ENCODE data around the gene SERPINB3.
"Not testable (repeated sequence)": the region's sequence is repeated elsewhere in the genome, so short reads cannot be mapped to it uniquely, and the experiment has no call there.

SERPINB3 gene

DNA sequence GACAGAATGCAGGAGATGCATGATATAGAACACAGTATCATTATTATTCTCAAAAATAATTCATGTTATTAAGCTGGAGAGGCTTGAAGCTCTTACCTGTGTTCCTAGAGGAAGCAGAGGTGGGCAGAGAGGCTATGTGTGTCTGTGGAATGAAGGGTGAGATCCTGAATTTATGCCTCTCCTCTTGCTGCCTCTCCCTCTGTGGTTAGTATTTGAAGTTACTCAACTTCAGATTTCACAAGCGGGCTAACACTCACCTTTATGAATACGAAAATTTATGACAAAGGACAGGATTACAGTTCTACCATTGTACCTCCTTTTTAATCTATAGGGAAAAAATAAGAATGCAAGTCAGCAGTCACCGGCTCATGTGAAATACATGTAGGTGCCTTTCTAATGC is at the start of gene SERPINB3:
Gene SERPINB3, minus strand, starts transcription at position 144 of the 400 bp plus-strand sequence. CDS start 677 bp downstream, outside the sequence.
- not testable (repeated sequence) for DNase-seq

DNA sequence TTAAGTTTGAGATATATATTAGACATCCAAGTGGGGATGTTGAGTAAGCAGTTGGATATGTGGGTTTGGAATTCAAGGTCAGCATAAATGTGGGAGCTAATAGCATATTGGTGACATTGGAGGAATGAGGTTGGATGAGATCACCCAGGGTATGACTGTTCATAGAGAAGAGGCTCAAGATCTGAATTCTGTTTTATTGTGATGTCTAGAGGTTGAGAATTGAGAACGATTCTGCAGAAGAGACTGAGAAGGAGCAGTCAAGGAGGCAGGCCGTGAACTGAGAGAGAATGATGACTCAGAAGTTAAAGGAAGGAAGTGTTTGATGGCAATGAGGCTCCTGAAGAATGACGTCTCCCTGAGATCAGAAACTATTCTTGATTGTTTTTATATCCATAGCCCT is 47.0 kb upstream of the SERPINB3 start:
- DNase-seq = no peak

GRCh38 chr18:63707816-63708215 is 46.1 kb upstream of the SERPINB3 start:
- DNase-seq = no peak

- DNase-seq = no peak
These were observed 43.7 kb upstream of the SERPINB3 start for GRCh38 chr18:63705401-63705800.

DNA sequence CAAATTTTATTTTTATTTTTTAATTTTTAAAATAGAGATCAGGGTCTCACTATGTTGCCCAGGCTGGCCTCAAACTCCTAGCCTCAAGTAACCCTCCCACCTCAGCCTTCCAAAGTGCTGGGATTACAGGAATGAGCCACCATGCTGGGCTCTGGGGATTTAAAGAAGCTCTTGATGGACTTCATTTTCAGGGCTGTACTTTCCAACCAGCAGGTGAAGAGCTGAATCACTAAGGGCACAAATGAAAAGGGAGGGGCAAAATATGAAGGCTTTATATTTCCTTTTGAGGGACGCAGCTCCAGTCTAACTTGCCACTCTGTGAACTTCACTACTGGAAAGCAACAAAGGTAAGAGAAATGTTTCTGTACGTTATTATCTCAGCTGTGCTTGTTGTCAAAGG is 41.0 kb upstream of the SERPINB3 start, which contains the start of gene SERPINB11:
Gene SERPINB11, plus strand, starts transcription at position 301 of the 400 bp plus-strand sequence. CDS start 7,234 bp downstream, outside the sequence.
- DNase-seq = no peak

- no peak for DNase-seq
These were observed 40.3 kb upstream of the SERPINB3 start for GRCh38 chr18:63701952-63702351.

GRCh38 chr18:63700501-63700900 is 38.8 kb upstream of the SERPINB3 start:
- no peak for DNase-seq

- no peak for DNase-seq
These were observed 35.5 kb upstream of the SERPINB3 start for GRCh38 chr18:63697097-63697660.

DNA sequence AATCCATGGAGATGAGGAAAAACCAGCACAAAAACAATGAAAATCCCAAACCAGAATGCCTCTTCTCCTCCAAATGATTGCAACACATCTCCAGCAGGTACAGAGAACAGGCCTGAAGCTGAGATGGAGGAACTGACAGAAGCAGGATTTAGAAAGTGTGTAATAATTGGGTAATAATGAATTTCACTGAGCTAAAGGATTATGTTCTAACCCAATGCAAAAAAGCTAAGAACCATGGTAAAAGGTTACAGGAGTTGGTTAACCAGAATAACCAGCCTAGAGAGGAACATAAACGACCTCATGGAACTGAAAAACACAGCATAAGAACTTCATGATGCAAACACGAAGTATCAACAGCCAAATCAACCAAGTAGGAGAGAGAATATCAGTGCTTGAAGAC is 27.4 kb upstream of the SERPINB3 start:
- DNase-seq = no peak

DNA sequence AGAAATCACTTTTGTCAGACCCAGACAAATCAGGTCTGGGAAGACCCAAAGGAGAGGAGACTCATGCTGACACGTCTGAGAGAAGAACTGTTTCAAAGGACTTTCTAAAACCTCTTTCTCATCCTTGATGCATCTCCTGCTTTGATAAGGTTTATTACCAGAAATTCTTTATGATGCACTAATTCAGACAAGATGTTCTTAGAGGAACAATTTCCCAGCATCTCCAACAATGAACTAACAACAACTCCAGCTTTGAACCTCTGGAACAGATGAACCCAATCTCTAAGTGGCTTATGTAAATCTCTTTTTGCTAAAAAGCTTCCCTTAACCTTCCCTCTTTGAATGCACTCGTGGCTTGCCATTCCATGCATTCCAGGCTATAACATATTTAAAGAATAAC is 25.2 kb upstream of the SERPINB3 start:
- DNase-seq = no peak

DNA sequence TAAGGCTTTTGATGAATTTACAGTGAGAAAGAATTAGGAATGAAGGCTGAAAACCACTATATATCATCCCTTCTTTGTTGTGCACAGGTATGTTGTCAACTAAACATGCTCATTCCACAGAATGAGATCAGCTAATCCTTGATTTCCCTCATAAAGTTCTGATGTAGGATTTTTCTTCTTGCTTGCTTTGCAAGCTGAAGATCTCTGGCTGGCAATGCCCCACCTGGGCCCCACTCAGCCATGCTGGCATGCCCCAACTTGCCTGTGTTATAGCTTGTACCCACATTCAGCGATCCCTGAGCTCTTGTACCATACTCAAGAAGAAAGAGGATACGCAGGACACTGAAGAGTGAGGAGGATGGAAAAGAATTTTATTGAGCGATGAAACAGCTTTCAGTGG is 23.0 kb upstream of the SERPINB3 start:
- DNase-seq = no peak

GRCh38 chr18:63683890-63684289 is 22.2 kb upstream of the SERPINB3 start:
- DNase-seq = no peak

- no peak for DNase-seq
These were observed 21.5 kb upstream of the SERPINB3 start for GRCh38 chr18:63683152-63683551.

DNA sequence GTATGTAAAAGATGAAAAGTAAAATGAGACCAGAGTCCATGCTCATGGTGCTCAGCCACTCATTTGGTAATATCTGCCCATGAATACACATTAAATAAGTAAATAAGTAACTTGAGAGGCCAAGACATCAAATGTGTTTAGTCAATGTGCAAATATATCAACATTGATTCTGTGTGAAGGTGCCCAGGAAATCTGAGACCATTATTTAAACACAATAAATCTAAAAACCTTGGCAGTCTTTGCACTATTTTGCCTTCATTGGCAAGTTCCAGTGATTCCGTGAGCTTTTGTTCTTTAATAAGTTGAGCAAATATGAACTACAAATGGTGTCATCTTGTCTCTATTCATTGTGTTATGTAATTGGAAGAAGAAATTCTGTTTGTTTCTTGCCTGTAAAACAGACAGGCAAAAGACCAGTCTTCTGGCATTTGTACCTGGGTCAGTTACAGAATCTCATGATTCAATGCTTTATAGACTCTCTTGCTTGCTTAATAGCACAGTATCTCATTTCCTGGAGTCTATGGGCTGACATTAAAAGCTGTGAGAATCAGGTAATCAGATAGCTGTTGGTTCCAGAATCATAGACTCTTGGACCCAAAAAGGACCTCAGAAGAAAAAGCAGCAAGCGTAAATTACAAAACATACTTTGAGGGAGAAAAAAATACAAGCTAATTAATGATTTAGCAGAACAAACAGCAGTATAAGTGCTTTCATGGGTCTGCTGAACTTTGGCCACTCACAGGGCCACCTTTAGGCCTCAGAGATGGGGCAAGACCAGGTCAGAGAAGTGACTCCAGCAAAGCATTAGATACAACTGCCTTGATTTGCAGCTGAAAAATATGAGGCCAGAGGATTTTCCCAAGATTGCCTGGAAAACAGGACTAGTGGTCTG is 20.0 kb upstream of the SERPINB3 start:
- DNase-seq = no peak

DNA sequence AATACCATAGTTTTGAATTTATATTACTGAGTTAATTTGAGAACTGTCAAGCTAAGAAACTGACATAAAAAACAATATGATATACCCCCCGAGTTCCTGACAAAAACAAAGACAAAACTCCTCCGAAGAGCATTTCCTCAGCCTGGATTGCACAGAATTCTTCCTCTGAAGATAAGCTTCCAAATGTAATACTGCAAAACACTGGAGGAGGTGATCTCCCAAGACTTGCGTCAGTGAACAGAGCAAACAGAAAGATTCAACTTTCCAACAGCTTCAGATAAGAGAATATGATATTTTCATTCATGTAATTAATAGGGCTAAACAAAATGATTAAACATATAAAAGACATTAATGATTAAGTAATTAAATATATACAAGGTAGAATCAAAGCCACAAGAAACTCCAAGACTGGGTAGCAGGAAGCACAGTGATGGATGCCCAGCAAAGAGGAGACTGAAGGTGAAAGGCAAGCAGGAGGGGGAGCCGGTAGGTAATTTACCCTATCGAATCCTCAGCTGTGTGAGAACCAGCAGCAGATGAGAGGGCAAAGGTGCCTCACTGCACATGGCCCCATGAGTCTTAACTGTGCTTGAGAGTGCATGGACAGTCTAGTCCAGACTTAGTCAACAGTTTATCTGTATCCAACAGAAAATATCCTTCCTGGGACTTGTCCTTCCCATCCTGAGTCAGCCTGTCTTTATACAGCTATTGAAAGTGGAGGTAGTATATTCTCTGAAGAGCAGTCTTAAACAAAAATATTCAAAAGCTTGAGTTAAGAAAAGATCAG is 18.3 kb upstream of the SERPINB3 start:
- no peak for DNase-seq

DNA sequence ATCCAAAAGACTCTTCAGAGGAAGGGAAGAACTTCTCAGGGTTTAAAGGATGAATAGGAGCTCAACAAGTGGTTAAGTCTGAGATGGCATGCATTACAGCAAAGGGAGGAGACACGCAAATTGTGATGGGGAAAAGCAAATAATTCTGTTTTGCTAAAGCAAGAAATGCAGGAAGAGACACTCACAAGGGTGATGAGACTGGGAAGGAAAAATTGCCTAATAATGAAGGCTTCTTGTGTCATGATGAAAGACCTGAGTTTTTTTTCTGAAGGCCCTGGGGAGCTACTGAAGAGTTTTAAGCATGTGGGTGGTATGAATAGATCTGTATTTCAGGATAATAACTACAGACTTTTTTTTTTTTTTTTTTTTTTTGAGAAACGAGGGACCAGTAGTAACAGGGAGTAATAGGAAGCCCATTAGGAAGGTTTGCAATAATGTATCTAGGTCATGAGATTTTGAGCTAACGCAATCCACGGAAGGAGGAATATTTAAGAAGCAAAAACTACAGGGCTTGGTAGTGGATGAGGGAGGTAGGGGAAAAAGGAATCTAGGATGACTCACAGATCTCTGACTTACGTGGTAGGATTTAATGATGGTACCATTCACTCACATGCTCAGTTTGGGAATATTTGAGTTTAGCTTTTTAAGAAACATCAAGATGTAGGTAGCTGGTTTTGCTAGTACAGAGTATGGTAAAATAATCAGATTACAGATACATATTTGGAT is 16.0 kb upstream of the SERPINB3 start:
- no peak for DNase-seq

GRCh38 chr18:63676526-63677323 is 15.0 kb upstream of the SERPINB3 start:
- no peak for DNase-seq

GRCh38 chr18:63664571-63664970 is 2.9 kb upstream of the SERPINB3 start:
- DNase-seq = no peak

- not testable (repeated sequence) for DNase-seq
These were observed 2.8 kb downstream of the SERPINB3 start for GRCh38 chr18:63658920-63659319.

GRCh38 chr18:63650271-63650670 is 11.4 kb downstream of the SERPINB3 start:
- DNase-seq = not testable (repeated sequence)

DNA sequence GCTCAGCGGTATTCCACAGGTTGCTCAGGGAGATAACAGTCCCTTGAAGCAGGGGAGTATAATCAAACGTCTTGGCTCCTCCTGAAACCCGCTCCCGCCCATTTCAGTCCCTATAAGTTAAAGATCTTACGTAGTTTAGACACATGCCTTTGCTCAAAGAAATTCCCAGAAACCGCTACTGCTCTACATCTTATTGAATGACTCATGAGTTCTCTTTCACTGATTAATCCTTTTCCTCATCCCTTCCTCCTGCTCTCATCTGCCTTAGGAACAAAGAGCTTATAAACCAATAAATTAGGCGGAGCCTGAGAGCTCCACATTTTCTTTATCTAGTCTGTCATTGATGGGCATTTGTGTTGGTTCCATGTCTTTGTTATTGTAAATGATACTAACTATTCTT is 13.5 kb downstream of the SERPINB3 start:
- DNase-seq = no peak

GRCh38 chr18:63646936-63647335 is 14.8 kb downstream of the SERPINB3 start:
- DNase-seq = no peak
